ENCODE results near the gene COX6A1. TPM values are rescaled to one million over a fixed set of nuclear protein-coding genes. Genes with fewer than 3 reads are reported as not detected.

COX6A1 gene
- total and polyA plus RNA-seq, 5 experiments from 2014 or later = 131 to 799 (median 683) TPM

DNA sequence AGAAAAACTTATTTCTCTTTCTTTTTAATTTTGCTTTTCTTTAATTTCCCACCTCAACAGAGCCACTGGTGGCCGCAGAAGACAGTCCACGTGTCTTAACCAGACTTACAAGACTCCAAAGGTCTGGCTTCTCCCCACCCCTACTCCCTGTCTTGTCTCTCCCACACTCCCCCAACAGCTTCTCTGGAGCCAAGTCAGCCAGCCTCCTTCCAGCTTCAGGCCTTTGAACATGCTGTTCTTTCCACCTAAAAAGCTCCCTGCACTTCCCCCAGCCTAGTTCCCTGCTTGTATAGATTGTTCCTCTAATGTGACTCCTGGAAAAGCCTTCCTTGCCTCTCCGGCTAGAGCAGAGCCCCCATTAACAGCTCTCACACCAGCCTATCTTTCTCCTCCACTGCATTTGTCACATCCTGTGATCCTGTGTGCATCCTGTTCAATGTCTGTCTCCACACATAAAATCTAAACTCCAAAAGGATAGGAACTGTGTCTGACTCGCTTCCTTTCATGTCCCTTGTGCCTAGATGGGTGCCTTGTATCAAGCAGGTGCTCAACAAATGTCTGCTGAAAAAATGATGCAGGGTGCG lies 50.2 kb downstream of the COX6A1 start:
- Mint-ChIP-seq H3K4me1 (peaks cover 0 to 8% (median 3%) of the 10 kb centered on the region in 4 donors), H3K9me3 (no peaks in the 10 kb centered on the region), H3K27me3 (no peaks in the 10 kb centered on the region), H3K4me3 (no peak overlapping the region), H3K27ac (peak overlapping the region in 2 of 10 donors; percentile 47 to 59), H3K36me3 (peaks cover 0 to 2% (median under 1%) of the 10 kb centered on the region in 3 donors)
- POLR2A ChIA-PET = interaction anchor here (1.1 kb wide), 1 partner anchor 19 kb away, joined by 4 read pairs; the partner anchor contains the start of gene SRSF9
- DNase-seq (no peak), ATAC-seq (no peak)

GRCh38 chr12:120489018-120489417 lies 51.1 kb downstream of the COX6A1 start:
- Mint-ChIP-seq H3K9me3 (no peaks in the 10 kb centered on the region), H3K27ac (no peak overlapping the region), H3K27me3 (no peaks in the 10 kb centered on the region), H3K4me3 (no peak overlapping the region), H3K36me3 (peaks cover 0 to 2% (median 0%) of the 10 kb centered on the region in 3 donors), H3K4me1 (peaks cover 0 to 3% (median 0%) of the 10 kb centered on the region in 4 donors)
- ATAC-seq (no peak), DNase-seq (no peak)
- POLR2A ChIA-PET = interaction anchor here (1.1 kb wide), 1 partner anchor 19 kb away, joined by 4 read pairs; the partner anchor contains the start of gene SRSF9

GRCh38 chr12:120490325-120490724 lies 52.4 kb downstream of the COX6A1 start:
- no peaks in the 10 kb centered on the region for H3K27me3 Mint-ChIP-seq
- peaks cover 3 to 8% (median 5%) of the 10 kb centered on the region in 4 donors for H3K4me1 Mint-ChIP-seq
- DNase-seq (no peak), ATAC-seq (no peak)
- H3K4me3 Mint-ChIP-seq = no peak overlapping the region
- H3K27ac Mint-ChIP-seq = no peak overlapping the region
- peaks cover 0 to 2% (median 0%) of the 10 kb centered on the region in 3 donors for H3K36me3 Mint-ChIP-seq
- POLR2A ChIA-PET = no interaction called here
- no peaks in the 10 kb centered on the region for H3K9me3 Mint-ChIP-seq

Other genes with a start within 250 kb of the COX6A1 start
- gene GCN1, start 243.4 kb upstream of the COX6A1 start, total RNA-seq = 100 to 1,000 TPM; 132 to 133 TPM
- gene GCN1, start 243.4 kb upstream of the COX6A1 start, polyA plus RNA-seq = 10 to 100 TPM; 14.9 to 28.3 (median 23.8) TPM
- gene RPLP0, start 237.0 kb upstream of the COX6A1 start, total RNA-seq = 1,000 to 10,000 TPM; 1,511 to 1,568 TPM
- gene RPLP0, start 237.0 kb upstream of the COX6A1 start, polyA plus RNA-seq = 1,000 to 10,000 TPM; 1,821 to 2,320 (median 1,964) TPM
- gene PXN, start 172.4 kb upstream of the COX6A1 start, total RNA-seq = 10 to 100 TPM; 93.9 to 96.6 TPM
- gene PXN, start 172.4 kb upstream of the COX6A1 start, polyA plus RNA-seq = 10 to 100 TPM; 64.3 to 95.6 (median 80.4) TPM
- 1,000 to 10,000 TPM; 4,355 to 8,006 TPM for gene RNU4-2, start 146.2 kb upstream of the COX6A1 start, total RNA-seq
- gene RNU4-2, start 146.2 kb upstream of the COX6A1 start, polyA plus RNA-seq = 10 to 100 TPM in 1 of 3 donors, not detected in 2; 79.6 TPM
- 100 to 1,000 TPM; 519 to 934 TPM for gene RNU4-1, start 144.9 kb upstream of the COX6A1 start, total RNA-seq
- gene RNU4-1, start 144.9 kb upstream of the COX6A1 start, polyA plus RNA-seq = not detected
- gene SIRT4, start 135.8 kb upstream of the COX6A1 start, total RNA-seq = 1 to 10 TPM; 2.4 to 4.1 TPM
- gene SIRT4, start 135.8 kb upstream of the COX6A1 start, polyA plus RNA-seq = 1 to 10 TPM; 1.9 to 3.2 (median 2.2) TPM
- gene PLA2G1B, start 110.3 kb upstream of the COX6A1 start, total RNA-seq = not detected
- under 1 TPM; 0.40 to 0.77 (median 0.75) TPM for gene PLA2G1B, start 110.3 kb upstream of the COX6A1 start, polyA plus RNA-seq
- not detected for gene MSI1, start 68.9 kb upstream of the COX6A1 start, total RNA-seq
- not detected for gene MSI1, start 68.9 kb upstream of the COX6A1 start, polyA plus RNA-seq
- gene TRIAP1, start 8.3 kb downstream of the COX6A1 start, total RNA-seq = 10 to 100 TPM; 21.9 to 25.3 TPM
- gene TRIAP1, start 8.3 kb downstream of the COX6A1 start, polyA plus RNA-seq = 10 to 100 TPM; 54.1 to 65.2 (median 63.7) TPM
- gene GATC, start 8.3 kb downstream of the COX6A1 start, total RNA-seq = 10 to 100 TPM; 24.1 to 28.0 TPM
- gene GATC, start 8.3 kb downstream of the COX6A1 start, polyA plus RNA-seq = 10 to 100 TPM; 14.6 to 19.2 (median 17.5) TPM
- gene SRSF9, start 31.6 kb downstream of the COX6A1 start, total RNA-seq = 100 to 1,000 TPM; 157 to 164 TPM
- gene SRSF9, start 31.6 kb downstream of the COX6A1 start, polyA plus RNA-seq = 100 to 1,000 TPM; 181 to 198 (median 191) TPM
- gene DYNLL1, start 58.0 kb downstream of the COX6A1 start, total RNA-seq = 10 to 100 TPM; 57.0 to 57.8 TPM
- 100 to 1,000 TPM; 156 to 192 (median 179) TPM for gene DYNLL1, start 58.0 kb downstream of the COX6A1 start, polyA plus RNA-seq
- 10 to 100 TPM; 24.5 to 25.2 TPM for gene COQ5, start 91.0 kb downstream of the COX6A1 start, total RNA-seq
- 10 to 100 TPM; 32.8 to 49.1 (median 39.1) TPM for gene COQ5, start 91.0 kb downstream of the COX6A1 start, polyA plus RNA-seq
- 100 to 1,000 TPM; 246 to 247 TPM for gene RNF10, start 96.2 kb downstream of the COX6A1 start, total RNA-seq
- 100 to 1,000 TPM in 1 of 3 donors, 10 to 100 TPM in 2; 84.3 to 119 (median 86.1) TPM for gene RNF10, start 96.2 kb downstream of the COX6A1 start, polyA plus RNA-seq
- gene POP5, start 143.3 kb downstream of the COX6A1 start, total RNA-seq = 10 to 100 TPM; 68.7 to 75.7 TPM
- gene POP5, start 143.3 kb downstream of the COX6A1 start, polyA plus RNA-seq = 100 to 1,000 TPM; 121 to 126 (median 124) TPM
- under 1 TPM in 1 of 2 experiments, not detected in 1; 0.34 TPM for gene CABP1, start 202.5 kb downstream of the COX6A1 start, total RNA-seq
- not detected for gene CABP1, start 202.5 kb downstream of the COX6A1 start, polyA plus RNA-seq
- gene MLEC, start 249.0 kb downstream of the COX6A1 start, total RNA-seq = 10 to 100 TPM; 40.7 to 44.6 TPM
- 10 to 100 TPM; 32.7 to 41.2 (median 36.0) TPM for gene MLEC, start 249.0 kb downstream of the COX6A1 start, polyA plus RNA-seq